ENCODE results near the gene PRKCSH. TPM values are rescaled to one million over a fixed set of nuclear protein-coding genes. Genes with fewer than 3 reads are reported as not detected.

Gene PRKCSH
- total and polyA plus RNA-seq, 2 donors, result 62.9 to 108 TPM

GRCh38 chr19:11499220-11499726, 63.8 kb downstream of the PRKCSH start:
- Histone ChIP-seq H3K4me1 (ENCODE audit: control insufficient read depth in 2 of 2, insufficient read depth in 2 of 2, low read length in 2 of 2) (peaks cover 0 to under 1% of the 10 kb centered on the region in 2 donors), H3K4me3 (ENCODE audit: low read length in 2 of 2) (no peak overlapping the region), H3K36me3 (ENCODE audit: control insufficient read depth in 2 of 2, insufficient read depth in 2 of 2, low read length in 1 of 2) (peaks cover 15 to 35% of the 10 kb centered on the region in 2 donors), H3K27me3 (ENCODE audit: control insufficient read depth in 2 of 2, insufficient read depth in 1 of 2, low read length in 1 of 2) (no peaks in the 10 kb centered on the region), H3K9me3 (ENCODE audit: control insufficient read depth in 2 of 2, insufficient read depth in 1 of 2, low read length in 1 of 2) (no peaks in the 10 kb centered on the region), H3K27ac (ENCODE audit: low read depth in 1 of 2, low read length in 1 of 2) (no peak overlapping the region)
- DNase-seq (ENCODE audit: low read depth in 6 of 9, low spot score in 9 of 9), result no peak
- WGBS, result 91% methylated on average over 6 of the region's 6 CpGs

GRCh38 chr19:11499890-11500420, 64.5 kb downstream of the PRKCSH start:
- WGBS, result 97% methylated on average over 7 of the region's 7 CpGs
- Histone ChIP-seq H3K9me3 (ENCODE audit: control insufficient read depth in 2 of 2, insufficient read depth in 1 of 2, low read length in 1 of 2) (no peaks in the 10 kb centered on the region), H3K36me3 (ENCODE audit: control insufficient read depth in 2 of 2, insufficient read depth in 2 of 2, low read length in 1 of 2) (peaks cover 14 to 28% of the 10 kb centered on the region in 2 donors), H3K4me1 (ENCODE audit: control insufficient read depth in 2 of 2, insufficient read depth in 2 of 2, low read length in 2 of 2) (peaks cover 0 to 7% of the 10 kb centered on the region in 2 donors), H3K27ac (ENCODE audit: low read depth in 1 of 2, low read length in 1 of 2) (no peak overlapping the region), H3K4me3 (ENCODE audit: low read length in 2 of 2) (no peak overlapping the region), H3K27me3 (ENCODE audit: control insufficient read depth in 2 of 2, insufficient read depth in 1 of 2, low read length in 1 of 2) (no peaks in the 10 kb centered on the region)
- DNase-seq (ENCODE audit: low read depth in 6 of 9, low spot score in 9 of 9), result no peak

Other genes starting within 250 kb of the PRKCSH start
- gene KANK2, start 238.1 kb upstream of the PRKCSH start, total RNA-seq, result 12.3 TPM
- gene KANK2, start 238.1 kb upstream of the PRKCSH start, polyA plus RNA-seq, result 18.3 TPM
- not detected for gene ANGPTL8, start 196.0 kb upstream of the PRKCSH start, total RNA-seq
- gene ANGPTL8, start 196.0 kb upstream of the PRKCSH start, polyA plus RNA-seq, result 0.16 TPM
- 3.9 TPM for gene DOCK6, start 173.1 kb upstream of the PRKCSH start, total RNA-seq
- gene DOCK6, start 173.1 kb upstream of the PRKCSH start, polyA plus RNA-seq, result 20.8 TPM
- gene TSPAN16, start 139.5 kb upstream of the PRKCSH start, total RNA-seq, result not detected
- not detected for gene TSPAN16, start 139.5 kb upstream of the PRKCSH start, polyA plus RNA-seq
- gene RAB3D, start 96.0 kb upstream of the PRKCSH start, total RNA-seq, result 5.1 TPM
- gene RAB3D, start 96.0 kb upstream of the PRKCSH start, polyA plus RNA-seq, result 7.8 TPM
- gene TMEM205, start 89.4 kb upstream of the PRKCSH start, total RNA-seq, result 54.5 TPM
- gene TMEM205, start 89.4 kb upstream of the PRKCSH start, polyA plus RNA-seq, result 75.2 TPM
- 9.4 TPM for gene CCDC159, start 89.1 kb upstream of the PRKCSH start, total RNA-seq
- gene CCDC159, start 89.1 kb upstream of the PRKCSH start, polyA plus RNA-seq, result 56.9 TPM
- 1.3 TPM for gene PLPPR2, start 80.2 kb upstream of the PRKCSH start, total RNA-seq
- gene PLPPR2, start 80.2 kb upstream of the PRKCSH start, polyA plus RNA-seq, result 9.7 TPM
- gene SWSAP1, start 61.0 kb upstream of the PRKCSH start, total RNA-seq, result 3.3 TPM
- gene SWSAP1, start 61.0 kb upstream of the PRKCSH start, polyA plus RNA-seq, result 5.9 TPM
- 3.1 TPM for gene EPOR, start 51.3 kb upstream of the PRKCSH start, total RNA-seq
- gene EPOR, start 51.3 kb upstream of the PRKCSH start, polyA plus RNA-seq, result 5.0 TPM
- gene RGL3, start 16.3 kb upstream of the PRKCSH start, total RNA-seq, result 0.28 TPM
- 5.3 TPM for gene RGL3, start 16.3 kb upstream of the PRKCSH start, polyA plus RNA-seq
- gene ODAD3, start 514 bp upstream of the PRKCSH start, total RNA-seq, result 0.09 TPM
- 0.64 TPM for gene ODAD3, start 514 bp upstream of the PRKCSH start, polyA plus RNA-seq
- gene ELAVL3, start 45.4 kb downstream of the PRKCSH start, total RNA-seq, result 0.09 TPM
- gene ELAVL3, start 45.4 kb downstream of the PRKCSH start, polyA plus RNA-seq, result 0.05 TPM
- 6.9 TPM for gene ZNF653, start 70.2 kb downstream of the PRKCSH start, total RNA-seq
- 14.1 TPM for gene ZNF653, start 70.2 kb downstream of the PRKCSH start, polyA plus RNA-seq
- 26.3 TPM for gene ECSIT, start 93.5 kb downstream of the PRKCSH start, total RNA-seq
- gene ECSIT, start 93.5 kb downstream of the PRKCSH start, polyA plus RNA-seq, result 31.0 TPM
- 0.47 TPM for gene CNN1, start 103.2 kb downstream of the PRKCSH start, total RNA-seq
- gene CNN1, start 103.2 kb downstream of the PRKCSH start, polyA plus RNA-seq, result 51.8 TPM
- gene ELOF1, start 123.6 kb downstream of the PRKCSH start, total RNA-seq, result 54.9 TPM
- 62.4 TPM for gene ELOF1, start 123.6 kb downstream of the PRKCSH start, polyA plus RNA-seq
- 34.4 TPM for gene ACP5, start 142.0 kb downstream of the PRKCSH start, total RNA-seq
- gene ACP5, start 142.0 kb downstream of the PRKCSH start, polyA plus RNA-seq, result 48.2 TPM
- 18.4 TPM for gene ZNF627, start 161.8 kb downstream of the PRKCSH start, total RNA-seq
- 13.7 TPM for gene ZNF627, start 161.8 kb downstream of the PRKCSH start, polyA plus RNA-seq